Heart right ventricle (tissue), 16 donors: ENCODE measurements around the gene FAM13C. TPM values are rescaled to one million over a fixed set of nuclear protein-coding genes. Genes with fewer than 3 reads are reported as not detected.

Experiments used
- ATAC-seq, 8 donors: fragments of 200-7000 bp; cut with Tn5 transposase; one replicate each; pipeline ENCODE4 v1.9.1; 2020; ENCODE audit warnings: mild to moderate bottlenecking in 8 of 8, moderate library complexity in 8 of 8, moderate number of reproducible peaks in 1 of 8
- DNase-seq, 2 donors: peaks; one replicate each; pipeline ENCODE4 v3.0.0-alpha.2; 2020
- H3K27ac ChIP-seq, 10 donors: fragments of 200-600 bp; sonication (generic) in 2 of 10; one replicate each; pipeline versions ENCODE4 v1.5.0 to v1.8.0; 2020 to 2022; ENCODE audit warnings: mild to moderate bottlenecking in 3 of 10
- H3K27me3 ChIP-seq, 7 donors: fragments of 200-600 bp; one replicate each; pipeline ENCODE4 v1.8.0; 2021 to 2022; ENCODE audit warnings: mild to moderate bottlenecking in 2 of 7
- H3K36me3 ChIP-seq, 9 donors: fragments of 200-600 bp; sonication (generic) in 1 of 9; one replicate each; pipeline versions ENCODE4 v1.5.0 to v1.8.0; 2020 to 2022; ENCODE audit warnings: mild to moderate bottlenecking in 2 of 9
- H3K4me1 ChIP-seq, 9 donors: fragments of 200-600 bp; sonication (generic) in 1 of 9; one replicate each; pipeline versions ENCODE4 v1.5.0 to v1.8.0; 2020 to 2022; ENCODE audit warnings: mild to moderate bottlenecking in 4 of 9
- H3K4me3 ChIP-seq, 10 donors: fragments of 200-600 bp; sonication (generic) in 2 of 10; one replicate each; pipeline versions ENCODE4 v1.5.0 to v1.8.0; 2020 to 2022; ENCODE audit warnings: mild to moderate bottlenecking in 7 of 10, moderate library complexity in 2 of 10
- H3K9me3 ChIP-seq, 11 donors: fragments of 200-600 bp in 10 of 11; sonication (generic) in 2 of 11; one replicate each; pipeline versions ENCODE4 v1.5.0 to v1.8.0; 2013 to 2022; ENCODE audit warnings: mild to moderate bottlenecking in 2 of 11, control low read depth in 1 of 11, moderate library complexity in 1 of 11
- WGBS, 2 donors: extraction: QIAGEN DNeasy Blood & Tissue Kit; methylation state at CpG; one replicate each; pipeline ENCODE4 v1.1.7; 2013; ENCODE audit warnings: inconsistent platforms in 1 of 2; 5-methylcytosine and 5-hydroxymethylcytosine counted together
- intact Hi-C, 10 donors: fragments of 100-400 bp; cut with DNase I; formaldehyde crosslinking; loops; one replicate each; pipeline versions ENCODE4 v1.11.1 to v1.14.2; 2022
- polyA plus RNA-seq, 2 donors: library from polyadenylated mRNA; stranded (reverse); fragments of 200-250 nt; gene quantifications; one replicate each; pipeline ENCODE4 v1.2.3, GENCODE V29; 2013
- total RNA-seq, 10 donors: library from RNA; stranded (reverse); fragmentation: NEBNext Ultra II Directional in 3 of 10; extraction: Animal tissue kit (Norgen Biotek cat#: 25700) in 3 of 10; gene quantifications; one replicate each; pipeline versions ENCODE4 v1.2.1 to v1.2.4, GENCODE V29; 2021 to 2023
- TF ChIP-seq, protein P1 (sequence below), 9 donors: fragments of 200-600 bp; sonication (generic) in 2 of 9; IDR thresholded peaks; one replicate each; pipeline versions ENCODE4 v1.5.0 to v1.8.0; 2021 to 2022; ENCODE audit warnings: antibody characterized with exemption in 9 of 9, mild to moderate bottlenecking in 5 of 9, moderate library complexity in 1 of 9
- donor health status: Arrhythmogenic right ventricular cardiomyopathy.
- donor health status: ischemic (EF 13 %, LVEDD 7.1; RV severe dilation, severe dysfunction).
- donor health status: healthy with polysubstance abuse.
- donor health status: DM: no; HTN: yes; CAD: no.
- donor health status: DM: no; HTN: no; CAD: no.
- donor health status: ischemic (EF 25% LVEDD 6.9; RV normal size, moderate dysfunction).
- donor health status: ischemic (EF 25% LVEDD 5.7; RV mildly dilated, moderate dysfunction).
- donor health status: healthy.
- donor health status: DM: yes; HTN: yes; CAD: no.
- donor health status: Ischemic cardiomyopathy.
- donor health status: ischemic (EF 35%, LVEDD 5.7; RV mildly dilated, moderate dysfunction).
- donor health status: nonischemic (EF 11% LVEDD 7.7; RV severe dilation, severe dysfunction).
- donor health status: DM: yes; HTN: yes; CAD: no.
- donor health status: PGD.
- donor health status: ischemic (EF 29% LVEDD 5.4; RV normal size, mild dysfunction).
- donor health status: nonischemic (EF 23%, LVEDD 6.1; RV moderate dilation, normal function).

FAM13C gene
- total and polyA plus RNA-seq, 12 donors, result 1.5 to 14.6 (median 7.0) TPM

DNA sequence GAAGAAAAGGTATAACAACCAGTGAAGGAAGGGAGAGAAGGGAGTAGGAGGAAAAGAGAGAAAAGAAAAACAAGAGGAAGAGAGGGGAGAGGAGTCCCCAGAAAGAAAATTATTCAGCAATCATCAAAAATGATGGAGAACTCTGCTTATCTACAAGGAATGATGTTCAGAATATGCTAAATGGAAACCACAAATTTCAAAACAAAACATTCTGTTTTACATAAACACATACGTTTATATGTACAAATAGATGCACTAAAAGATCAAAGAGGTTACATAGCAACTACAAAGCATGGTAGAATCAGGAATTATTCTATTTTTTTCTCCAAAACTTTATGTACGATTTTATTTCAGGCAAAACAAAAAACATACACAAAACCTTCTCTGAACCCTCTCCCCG, 91.9 kb downstream of the FAM13C start:
- Histone ChIP-seq H3K36me3 (peaks cover 0 to 45% (median 0%) of the 10 kb centered on the region in 9 donors), H3K4me3 (no peak overlapping the region), H3K9me3 (no peaks in the 10 kb centered on the region), H3K27me3 (no peaks in the 10 kb centered on the region), H3K4me1 (peaks cover 0 to 18% (median 0%) of the 10 kb centered on the region in 9 donors), H3K27ac (no peak overlapping the region)
- ATAC-seq (no peak), DNase-seq (no peak)
- WGBS, 2 donors, result 88 to 92% methylated on average over 3 of the region's 3 CpGs
- TF ChIP-seq, protein P1, sequence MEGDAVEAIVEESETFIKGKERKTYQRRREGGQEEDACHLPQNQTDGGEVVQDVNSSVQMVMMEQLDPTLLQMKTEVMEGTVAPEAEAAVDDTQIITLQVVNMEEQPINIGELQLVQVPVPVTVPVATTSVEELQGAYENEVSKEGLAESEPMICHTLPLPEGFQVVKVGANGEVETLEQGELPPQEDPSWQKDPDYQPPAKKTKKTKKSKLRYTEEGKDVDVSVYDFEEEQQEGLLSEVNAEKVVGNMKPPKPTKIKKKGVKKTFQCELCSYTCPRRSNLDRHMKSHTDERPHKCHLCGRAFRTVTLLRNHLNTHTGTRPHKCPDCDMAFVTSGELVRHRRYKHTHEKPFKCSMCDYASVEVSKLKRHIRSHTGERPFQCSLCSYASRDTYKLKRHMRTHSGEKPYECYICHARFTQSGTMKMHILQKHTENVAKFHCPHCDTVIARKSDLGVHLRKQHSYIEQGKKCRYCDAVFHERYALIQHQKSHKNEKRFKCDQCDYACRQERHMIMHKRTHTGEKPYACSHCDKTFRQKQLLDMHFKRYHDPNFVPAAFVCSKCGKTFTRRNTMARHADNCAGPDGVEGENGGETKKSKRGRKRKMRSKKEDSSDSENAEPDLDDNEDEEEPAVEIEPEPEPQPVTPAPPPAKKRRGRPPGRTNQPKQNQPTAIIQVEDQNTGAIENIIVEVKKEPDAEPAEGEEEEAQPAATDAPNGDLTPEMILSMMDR (IDR thresholded peaks at IDR 0.05), result no peak
- intact Hi-C loops, result no loop called here

DNA sequence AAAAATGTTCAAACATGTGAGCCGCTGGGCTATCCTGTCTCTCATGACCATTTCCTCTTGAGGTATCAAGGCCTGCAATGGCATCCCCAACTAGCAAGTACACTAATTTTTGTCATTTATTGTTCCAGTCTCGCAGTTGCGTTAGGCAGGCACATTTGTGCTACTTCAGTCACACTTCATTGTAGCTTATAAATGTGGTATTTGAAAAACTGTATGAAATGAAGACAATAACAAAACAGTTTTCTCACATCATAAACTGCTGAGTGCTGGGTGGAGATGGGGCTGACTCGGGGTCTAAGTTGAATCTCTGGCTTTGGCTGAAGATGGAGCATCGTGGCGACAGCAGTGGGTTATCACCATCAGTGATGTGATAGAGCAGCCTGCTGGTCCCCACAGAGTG, 92.7 kb downstream of the FAM13C start:
- no peaks in the 10 kb centered on the region for H3K9me3 ChIP-seq
- WGBS, 2 donors, result 93 to 95% methylated on average over 6 of the region's 6 CpGs
- intact Hi-C loops, result loop anchor here in 2 of 10 donors (5.0 to 10.0 kb wide), 2 partner anchors 85 to 103 kb away; no protein-coding TSS in a partner anchor

DNA sequence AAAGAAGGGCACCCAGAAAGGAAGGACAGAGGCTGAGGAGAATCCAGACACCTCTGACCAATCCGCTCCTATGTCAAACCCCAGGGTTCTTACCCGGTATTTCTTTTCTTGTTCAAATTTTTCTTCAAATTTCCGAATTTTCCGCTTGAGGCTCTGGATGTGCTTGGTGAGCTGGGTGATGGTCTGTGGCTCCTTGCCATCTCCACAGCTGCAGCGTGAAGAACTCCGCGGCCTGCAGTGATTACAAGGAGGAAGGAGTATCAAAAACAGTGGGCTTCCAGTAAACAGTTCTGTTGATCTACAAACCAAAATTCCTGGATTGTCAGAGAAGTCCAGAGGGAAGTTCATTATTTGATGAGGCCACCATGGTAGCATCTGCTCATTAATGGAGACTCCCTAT, 93.9 kb downstream of the FAM13C start:
- ATAC-seq (no peak), DNase-seq (no peak)
- Histone ChIP-seq H3K4me3 (no peak overlapping the region), H3K27ac (no peak overlapping the region), H3K9me3 (no peaks in the 10 kb centered on the region), H3K4me1 (peaks cover 0 to 16% (median 0%) of the 10 kb centered on the region in 9 donors), H3K27me3 (no peaks in the 10 kb centered on the region), H3K36me3 (peaks cover 0 to 47% (median 0%) of the 10 kb centered on the region in 9 donors)
- TF ChIP-seq, protein P1 (IDR thresholded peaks at IDR 0.05), result no peak
- intact Hi-C loops, result loop anchor here in 2 of 10 donors (5.0 to 10.0 kb wide), 2 partner anchors 86 to 104 kb away; no protein-coding TSS in a partner anchor
- 87 to 90% methylated on average over 7 of the region's 7 CpGs for WGBS, 2 donors

More for the DNA sequence above, 92.7 kb downstream of the FAM13C start:
- Histone ChIP-seq H3K27me3 (no peaks in the 10 kb centered on the region), H3K4me3 (no peak overlapping the region), H3K27ac (no peak overlapping the region), H3K4me1 (peaks cover 0 to 18% (median 0%) of the 10 kb centered on the region in 9 donors), H3K36me3 (peaks cover 0 to 47% (median 0%) of the 10 kb centered on the region in 9 donors)
- TF ChIP-seq, protein P1 (IDR thresholded peaks at IDR 0.05), result no peak
- ATAC-seq (no peak), DNase-seq (no peak)

DNA sequence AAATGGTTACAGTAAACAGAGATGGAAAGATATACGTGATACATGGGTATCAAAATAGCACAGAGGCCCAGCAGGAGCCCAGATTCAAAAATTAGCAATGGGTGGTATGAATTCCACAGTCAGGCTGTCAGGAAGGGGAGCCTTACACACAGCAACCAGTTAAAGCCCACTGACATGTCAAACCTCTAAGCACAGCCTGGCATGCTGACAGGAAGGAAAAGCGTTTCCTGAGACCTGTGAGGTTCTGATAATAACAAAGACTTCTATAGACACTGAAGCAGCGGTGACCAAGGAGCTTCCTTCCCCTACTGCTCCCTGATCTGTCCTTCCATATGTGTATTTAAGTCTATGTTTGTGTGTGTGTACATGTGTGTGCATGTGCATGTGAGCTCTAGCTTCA, 96.0 kb downstream of the FAM13C start:
- intact Hi-C loops, result loop anchor here in 2 of 10 donors (5.0 to 10.0 kb wide), 2 partner anchors 88 to 106 kb away; no protein-coding TSS in a partner anchor
- Histone ChIP-seq H3K27me3 (no peaks in the 10 kb centered on the region), H3K27ac (no peak overlapping the region), H3K4me3 (no peak overlapping the region), H3K36me3 (peaks cover 0 to 52% (median 4%) of the 10 kb centered on the region in 9 donors), H3K9me3 (no peaks in the 10 kb centered on the region), H3K4me1 (peaks cover 0 to 15% (median 0%) of the 10 kb centered on the region in 9 donors)
- 36 to 40% methylated on average over 3 of the region's 3 CpGs for WGBS, 2 donors
- ATAC-seq, result no peak
- DNase-seq, result no peak
- TF ChIP-seq, protein P1 (IDR thresholded peaks at IDR 0.05), result no peak
